ENCODE data around the gene ZP1. TPM values are rescaled to one million over a fixed set of nuclear protein-coding genes. Genes with fewer than 3 reads are reported as not detected.

The ZP1 gene
- total RNA-seq, 2 experiments from 2014 or later = not detected

GRCh38 chr11:60867871-60868681, 734 bp downstream of the ZP1 start:
- no peak overlapping the region for H3K4me3 Mint-ChIP-seq
- POLR2A ChIA-PET = interaction anchor here (1.1 to 1.9 kb wide), 2 partner anchors 9 to 17 kb away, joined by 3 to 5 read pairs; no protein-coding TSS in a partner anchor
- no peak overlapping the region for H3K27ac Mint-ChIP-seq
- CTCF ChIA-PET = interaction anchor here (1.0 to 7.1 kb wide), 2 partner anchors 37 to 72 kb away, joined by 3 to 37 read pairs; no protein-coding TSS in a partner anchor
- DNase-seq = no peak
- no peaks in the 10 kb centered on the region for H3K9me3 Mint-ChIP-seq
- intact Hi-C loops (cut with micrococcal nuclease) = no loop called here
- no peak for TF ChIP-seq CTCF (IDR thresholded peaks at IDR 0.05)
- H3K36me3 Mint-ChIP-seq (ENCODE audit: low read depth) = no peaks in the 10 kb centered on the region
- H3K27me3 Mint-ChIP-seq = no peaks in the 10 kb centered on the region
- peaks cover 25% of the 10 kb centered on the region for H3K4me1 Mint-ChIP-seq (ENCODE audit: low read depth)
- ATAC-seq = no peak

GRCh38 chr11:60868682-60869450, 1.5 kb downstream of the ZP1 start:
- TF ChIP-seq CTCF (IDR thresholded peaks at IDR 0.05) = no peak
- no peak for ATAC-seq
- peaks cover 31% of the 10 kb centered on the region for H3K4me1 Mint-ChIP-seq (ENCODE audit: low read depth)
- POLR2A ChIA-PET = interaction anchor here (0.7 to 1.1 kb wide), 2 partner anchors 8 to 18 kb away, joined by 3 read pairs; no protein-coding TSS in a partner anchor
- DNase-seq = no peak
- no peaks in the 10 kb centered on the region for H3K27me3 Mint-ChIP-seq
- H3K36me3 Mint-ChIP-seq (ENCODE audit: low read depth) = no peaks in the 10 kb centered on the region
- H3K4me3 Mint-ChIP-seq = no peak overlapping the region
- intact Hi-C loops (cut with micrococcal nuclease) = no loop called here
- CTCF ChIA-PET = interaction anchor here (1.0 to 7.1 kb wide), 2 partner anchors 38 to 71 kb away, joined by 3 to 37 read pairs; no protein-coding TSS in a partner anchor
- H3K27ac Mint-ChIP-seq = no peak overlapping the region
- no peaks in the 10 kb centered on the region for H3K9me3 Mint-ChIP-seq

- intact Hi-C loops (cut with micrococcal nuclease) = no loop called here
- Mint-ChIP-seq H3K4me1 (ENCODE audit: low read depth) (peaks cover 33% of the 10 kb centered on the region), H3K9me3 (no peaks in the 10 kb centered on the region), H3K27me3 (no peaks in the 10 kb centered on the region), H3K4me3 (no peak overlapping the region), H3K36me3 (ENCODE audit: low read depth) (no peaks in the 10 kb centered on the region), H3K27ac (no peak overlapping the region)
- no peak for TF ChIP-seq CTCF (IDR thresholded peaks at IDR 0.05)
- POLR2A ChIA-PET = interaction anchor here (0.7 kb wide), 1 partner anchor 18 kb away, joined by 3 read pairs; no protein-coding TSS in a partner anchor
- CTCF ChIA-PET = interaction anchor here (7.1 kb wide), 1 partner anchor 38 kb away, joined by 37 read pairs; no protein-coding TSS in a partner anchor
- ATAC-seq (no peak), DNase-seq (no peak)
These were observed 2.1 kb downstream of the ZP1 start for GRCh38 chr11:60869451-60869825.

- Mint-ChIP-seq H3K36me3 (ENCODE audit: low read depth) (no peaks in the 10 kb centered on the region), H3K9me3 (no peaks in the 10 kb centered on the region), H3K4me3 (no peak overlapping the region), H3K4me1 (ENCODE audit: low read depth) (peaks cover 33% of the 10 kb centered on the region), H3K27ac (no peak overlapping the region), H3K27me3 (no peaks in the 10 kb centered on the region)
- ChIA-PET POLR2A (interaction anchor here (0.7 to 0.8 kb wide), 2 partner anchors 35 to 445 kb away, joined by 3 to 6 read pairs; no protein-coding TSS in a partner anchor), CTCF (interaction anchor here (0.9 to 7.1 kb wide), 3 partner anchors 29 to 39 kb away, joined by 3 to 37 read pairs (median 3); partner anchors contain the start of gene PRPF19)
- intact Hi-C loops (cut with micrococcal nuclease) = no loop called here
- no peak for DNase-seq
- no peak for ATAC-seq
- no peak for TF ChIP-seq CTCF (IDR thresholded peaks at IDR 0.05)
These were observed 2.9 kb downstream of the ZP1 start for GRCh38 chr11:60870276-60870675.

Measured in activated CD8-positive, alpha-beta T cell treated with anti-CD3 and anti-CD28 coated beads for 36 hours (primary cell).